ENCODE data around the gene CC2D2B. TPM values are rescaled to one million over a fixed set of nuclear protein-coding genes. Genes with fewer than 3 reads are reported as not detected.
"Not testable (repeated sequence)": the region's sequence is repeated elsewhere in the genome, so short reads cannot be mapped to it uniquely, and the experiment has no call there.

Gene CC2D2B
- total RNA-seq, 2 donors from 2014 or later: 6.2 to 9.8 TPM

- DNase-seq (ENCODE audit: low spot score) (no peak), ATAC-seq (ENCODE audit: insufficient number of reproducible peaks, low FRiP score, low read depth) (no peak)
- H3K27me3 ChIP-seq (replicated peaks; ENCODE audit: insufficient read depth): no peaks in the 10 kb centered on the region
- TF ChIP-seq CTCF (IDR thresholded peaks at IDR 0.05): no peak
- no peak overlapping the region for H3K27ac ChIP-seq
- no peaks in the 10 kb centered on the region for H3K36me3 ChIP-seq
- no peak overlapping the region for H3K4me3 ChIP-seq
- H3K9me3 ChIP-seq: no peaks in the 10 kb centered on the region
- H3K4me1 ChIP-seq (ENCODE audit: control insufficient read depth in 1 of 2, low read depth in 2 of 2): peaks cover 0 to 12% of the 10 kb centered on the region in 2 donors
Measured at GRCh38 chr10:95909561-95909960, 1.8 kb downstream of the CC2D2B start.

DNA sequence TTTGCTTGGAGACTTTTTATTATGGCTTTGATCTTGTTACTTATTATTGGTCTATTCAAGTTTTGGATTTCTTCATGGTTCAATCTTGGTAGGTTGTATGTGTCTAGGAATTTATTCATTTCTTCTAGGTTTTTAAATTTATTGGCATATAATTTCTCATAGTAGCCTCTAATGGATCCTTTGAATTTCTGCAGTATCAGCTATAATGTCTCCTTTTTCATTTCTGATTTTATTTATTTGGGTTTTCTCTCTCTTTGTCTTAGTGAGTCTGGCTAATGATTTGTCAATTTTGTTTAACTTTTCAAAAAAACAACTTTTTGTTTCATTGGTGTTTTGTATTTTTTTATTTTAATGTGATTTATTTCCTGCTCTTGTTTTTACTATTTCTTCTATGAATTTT lies 8.3 kb downstream of the CC2D2B start:
- ATAC-seq (ENCODE audit: insufficient number of reproducible peaks, low FRiP score, low read depth); DNase-seq (ENCODE audit: low spot score); H3K4me1 ChIP-seq (ENCODE audit: control insufficient read depth in 1 of 2, low read depth in 2 of 2); H3K4me3 ChIP-seq; H3K36me3 ChIP-seq; H3K27me3 ChIP-seq (replicated peaks; ENCODE audit: insufficient read depth); H3K27ac ChIP-seq; H3K9me3 ChIP-seq: not testable (repeated sequence)

GRCh38 chr10:95920798-95921426 lies 13.1 kb downstream of the CC2D2B start:
- DNase-seq (ENCODE audit: low spot score) (no peak), ATAC-seq (ENCODE audit: insufficient number of reproducible peaks, low FRiP score, low read depth) (no peak)
- H3K4me3 ChIP-seq: no peak overlapping the region
- no peaks in the 10 kb centered on the region for H3K36me3 ChIP-seq
- no peaks in the 10 kb centered on the region for H3K27me3 ChIP-seq (replicated peaks; ENCODE audit: insufficient read depth)
- no peak overlapping the region for H3K27ac ChIP-seq
- no peak for TF ChIP-seq CTCF (IDR thresholded peaks at IDR 0.05)
- H3K9me3 ChIP-seq: no peaks in the 10 kb centered on the region
- H3K4me1 ChIP-seq (ENCODE audit: control insufficient read depth in 1 of 2, low read depth in 2 of 2): no peaks in the 10 kb centered on the region

GRCh38 chr10:95925033-95925432 lies 17.3 kb downstream of the CC2D2B start:
- H3K4me3 ChIP-seq: no peak overlapping the region
- DNase-seq (ENCODE audit: low spot score) (no peak), ATAC-seq (ENCODE audit: insufficient number of reproducible peaks, low FRiP score, low read depth) (no peak)
- H3K27ac ChIP-seq: no peak overlapping the region
- H3K27me3 ChIP-seq (replicated peaks; ENCODE audit: insufficient read depth): no peaks in the 10 kb centered on the region
- H3K36me3 ChIP-seq: no peaks in the 10 kb centered on the region
- H3K9me3 ChIP-seq: no peaks in the 10 kb centered on the region
- no peak for TF ChIP-seq CTCF (IDR thresholded peaks at IDR 0.05)
- no peaks in the 10 kb centered on the region for H3K4me1 ChIP-seq (ENCODE audit: control insufficient read depth in 1 of 2, low read depth in 2 of 2)

- Histone ChIP-seq H3K27me3 (replicated peaks; ENCODE audit: insufficient read depth) (no peaks in the 10 kb centered on the region), H3K36me3 (peaks cover 4% of the 10 kb centered on the region), H3K4me3 (no peak overlapping the region), H3K9me3 (peaks cover 4% of the 10 kb centered on the region), H3K27ac (no peak overlapping the region), H3K4me1 (ENCODE audit: control insufficient read depth in 1 of 2, low read depth in 2 of 2) (no peaks in the 10 kb centered on the region)
- no peak for ATAC-seq (ENCODE audit: insufficient number of reproducible peaks, low FRiP score, low read depth)
- TF ChIP-seq CTCF (IDR thresholded peaks at IDR 0.05): no peak
- DNase-seq (ENCODE audit: low spot score): no peak
Measured at GRCh38 chr10:95935429-95935828, 27.7 kb downstream of the CC2D2B start.

DNA sequence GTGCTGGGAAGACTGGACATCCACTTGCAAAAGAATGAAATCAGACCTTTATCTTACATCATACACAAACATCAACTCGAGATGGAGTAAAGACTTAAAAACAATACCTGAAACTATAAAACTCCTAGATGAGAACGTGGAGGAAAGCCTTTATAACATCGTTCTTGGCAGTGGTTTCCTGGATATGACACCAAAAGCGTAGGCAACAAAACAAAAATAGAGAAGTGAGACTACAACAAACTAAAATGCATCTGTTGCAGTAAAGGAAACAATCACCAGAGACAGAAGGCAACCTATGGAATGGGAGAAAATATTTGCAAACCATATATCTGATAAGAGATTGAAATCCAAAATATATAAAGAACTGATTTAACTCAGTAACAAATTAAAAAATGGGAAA lies 33.3 kb downstream of the CC2D2B start:
- no peaks in the 10 kb centered on the region for H3K36me3 ChIP-seq
- no peak for TF ChIP-seq CTCF (IDR thresholded peaks at IDR 0.05)
- H3K27ac ChIP-seq: no peak overlapping the region
- no peak overlapping the region for H3K4me3 ChIP-seq
- no peak for ATAC-seq (ENCODE audit: insufficient number of reproducible peaks, low FRiP score, low read depth)
- peaks cover 4% of the 10 kb centered on the region for H3K9me3 ChIP-seq
- DNase-seq (ENCODE audit: low spot score): no peak
- no peaks in the 10 kb centered on the region for H3K4me1 ChIP-seq (ENCODE audit: control insufficient read depth in 1 of 2, low read depth in 2 of 2)
- no peaks in the 10 kb centered on the region for H3K27me3 ChIP-seq (replicated peaks; ENCODE audit: insufficient read depth)

Measured in thoracic aorta (tissue), 2 donors.